GM10248 (cell line): ENCODE results near the gene EHD3.

ENCODE experiments used
- CTCF ChIA-PET: fragments of 300-600 bp; sonication (Branson Sonifier 250); formaldehyde crosslinking; extraction: SDS; loops from one replicate; lab custom pipeline; 2021; ENCODE audit warnings: antibody characterized with exemption; lab: Yijun Ruan, JAX
- POLR2A ChIA-PET: fragments of 350-650 bp; sonication (Branson Sonifier 250); formaldehyde crosslinking; extraction: SDS; loops from one replicate; lab custom pipeline; 2020; ENCODE audit warnings: antibody characterized with exemption; lab: Yijun Ruan, JAX
- DNase-seq: peaks from one replicate; pipeline ENCODE4 v3.0.0; 2012; ENCODE audit errors: extremely low spot score
- TF ChIP-seq, protein P1 (sequence below): IDR thresholded peaks from 2 replicates; pipeline ENCODE4 v1.5.1; 2012; ENCODE audit warnings: mild to moderate bottlenecking, low read depth; ENCODE audit errors: extremely low read depth, missing control alignments, control extremely low read depth

The EHD3 gene

GRCh38 chr2:31270131-31270530 is 36.2 kb downstream of the EHD3 start:
- TF ChIP-seq, protein P1, sequence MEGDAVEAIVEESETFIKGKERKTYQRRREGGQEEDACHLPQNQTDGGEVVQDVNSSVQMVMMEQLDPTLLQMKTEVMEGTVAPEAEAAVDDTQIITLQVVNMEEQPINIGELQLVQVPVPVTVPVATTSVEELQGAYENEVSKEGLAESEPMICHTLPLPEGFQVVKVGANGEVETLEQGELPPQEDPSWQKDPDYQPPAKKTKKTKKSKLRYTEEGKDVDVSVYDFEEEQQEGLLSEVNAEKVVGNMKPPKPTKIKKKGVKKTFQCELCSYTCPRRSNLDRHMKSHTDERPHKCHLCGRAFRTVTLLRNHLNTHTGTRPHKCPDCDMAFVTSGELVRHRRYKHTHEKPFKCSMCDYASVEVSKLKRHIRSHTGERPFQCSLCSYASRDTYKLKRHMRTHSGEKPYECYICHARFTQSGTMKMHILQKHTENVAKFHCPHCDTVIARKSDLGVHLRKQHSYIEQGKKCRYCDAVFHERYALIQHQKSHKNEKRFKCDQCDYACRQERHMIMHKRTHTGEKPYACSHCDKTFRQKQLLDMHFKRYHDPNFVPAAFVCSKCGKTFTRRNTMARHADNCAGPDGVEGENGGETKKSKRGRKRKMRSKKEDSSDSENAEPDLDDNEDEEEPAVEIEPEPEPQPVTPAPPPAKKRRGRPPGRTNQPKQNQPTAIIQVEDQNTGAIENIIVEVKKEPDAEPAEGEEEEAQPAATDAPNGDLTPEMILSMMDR: no peak
- DNase-seq: no peak
- ChIA-PET POLR2A (no interaction called here), CTCF (no interaction called here)

DNA sequence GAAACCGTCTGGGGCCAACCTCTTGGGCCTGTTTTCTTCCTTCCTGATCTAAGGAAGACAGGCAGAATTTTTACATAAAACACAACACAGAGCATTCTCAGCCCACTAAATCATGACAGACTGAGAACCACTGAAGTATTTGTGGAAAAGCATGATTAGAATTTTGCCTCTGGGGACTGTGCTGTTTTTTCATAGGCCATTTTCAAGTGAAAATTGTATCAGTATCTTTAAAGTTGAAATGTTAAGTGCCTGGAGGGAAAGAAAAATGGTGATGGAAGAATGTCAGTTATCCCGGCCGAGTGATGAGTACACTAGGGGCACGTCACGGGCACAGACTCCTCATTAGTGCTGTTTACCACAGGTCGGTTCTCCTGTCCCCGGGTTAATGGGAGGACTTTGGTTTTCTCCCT is 36.9 kb downstream of the EHD3 start:
- POLR2A ChIA-PET: no interaction called here
- no peak for DNase-seq
- CTCF ChIA-PET: no interaction called here
- TF ChIP-seq, protein P1: no peak

DNA sequence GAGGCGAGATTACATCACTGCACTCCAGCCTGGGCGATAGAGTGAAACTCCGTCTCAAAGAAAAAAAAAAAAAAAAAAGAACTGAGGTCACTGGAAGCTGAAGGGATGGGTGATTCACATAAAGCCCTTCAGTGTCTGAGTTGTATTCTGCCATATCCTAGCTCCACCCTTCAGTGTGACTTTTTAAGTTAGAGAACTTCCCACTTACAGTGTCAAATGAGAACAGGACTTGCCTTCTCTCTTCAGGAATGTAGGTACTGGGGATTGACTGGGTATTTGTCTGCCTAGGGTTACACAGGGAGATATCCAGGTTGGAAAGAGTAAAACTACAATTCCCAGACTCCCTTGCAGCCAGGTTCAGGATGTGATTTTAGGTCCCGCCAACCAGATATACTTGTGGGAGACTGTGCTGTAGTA is 37.9 kb downstream of the EHD3 start:
- ChIA-PET POLR2A (no interaction called here), CTCF (no interaction called here)
- DNase-seq: no peak
- TF ChIP-seq, protein P1: no peak

DNA sequence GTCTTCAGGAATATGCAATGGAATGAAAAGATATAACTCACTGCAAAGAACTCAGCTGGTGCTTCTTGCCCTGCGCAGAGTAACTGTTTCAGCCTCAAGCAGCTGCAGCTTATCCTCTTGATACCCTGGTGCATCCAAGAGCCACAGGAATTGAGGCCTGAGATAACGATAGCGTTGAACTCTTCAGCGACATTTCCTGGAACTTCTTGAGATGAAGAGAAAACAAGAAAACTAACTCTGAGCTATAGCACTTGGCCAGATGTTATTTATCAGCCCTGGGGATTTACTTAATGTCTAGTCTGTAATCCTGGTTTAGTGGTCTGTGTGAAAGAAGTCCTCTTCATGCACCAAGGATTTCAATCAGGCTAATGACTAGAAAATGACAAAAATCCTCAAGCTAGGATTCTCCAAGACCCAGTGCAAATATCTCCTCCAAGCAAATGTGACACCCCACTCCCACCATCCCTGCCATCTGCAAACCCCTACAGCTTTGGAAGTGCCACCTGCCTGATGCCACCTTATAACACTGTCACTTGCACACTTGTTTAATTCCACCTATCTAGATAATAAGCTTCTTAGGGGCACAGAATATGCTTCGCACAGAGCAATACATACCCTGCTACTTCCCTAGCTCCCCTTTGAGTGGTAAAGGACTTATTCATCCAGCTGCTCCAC is 40.6 kb downstream of the EHD3 start:
- CTCF ChIA-PET: interaction anchor here (1.2 to 1.3 kb wide), 4 partner anchors 10 to 563 kb away, joined by 3 to 5 read pairs (median 4); no protein-coding TSS in a partner anchor
- DNase-seq: no peak
- POLR2A ChIA-PET: no interaction called here
- TF ChIP-seq, protein P1: no peak

GRCh38 chr2:31275976-31276375 is 42.0 kb downstream of the EHD3 start:
- no peak for DNase-seq
- CTCF ChIA-PET: no interaction called here
- POLR2A ChIA-PET: no interaction called here
- TF ChIP-seq, protein P1: no peak

- CTCF ChIA-PET: interaction anchor here (1.0 kb wide), 1 partner anchor 566 kb away, joined by 3 read pairs; no protein-coding TSS in a partner anchor
- POLR2A ChIA-PET: no interaction called here
- DNase-seq: no peak
- TF ChIP-seq, protein P1: no peak
These were observed 43.7 kb downstream of the EHD3 start for GRCh38 chr2:31277621-31278020.
